Central memory CD4-positive, alpha-beta T cell (primary cell): ENCODE data around the gene ASTL.
"Not testable (repeated sequence)": the region's sequence is repeated elsewhere in the genome, so short reads cannot be mapped to it uniquely, and the experiment has no call there.

Experiments
- DNase-seq: peaks from one replicate; pipeline ENCODE4 v3.0.0; 2022

The ASTL gene

GRCh38 chr2:96098900-96099590, 39.3 kb downstream of the ASTL start:
- DNase-seq = no peak

DNA sequence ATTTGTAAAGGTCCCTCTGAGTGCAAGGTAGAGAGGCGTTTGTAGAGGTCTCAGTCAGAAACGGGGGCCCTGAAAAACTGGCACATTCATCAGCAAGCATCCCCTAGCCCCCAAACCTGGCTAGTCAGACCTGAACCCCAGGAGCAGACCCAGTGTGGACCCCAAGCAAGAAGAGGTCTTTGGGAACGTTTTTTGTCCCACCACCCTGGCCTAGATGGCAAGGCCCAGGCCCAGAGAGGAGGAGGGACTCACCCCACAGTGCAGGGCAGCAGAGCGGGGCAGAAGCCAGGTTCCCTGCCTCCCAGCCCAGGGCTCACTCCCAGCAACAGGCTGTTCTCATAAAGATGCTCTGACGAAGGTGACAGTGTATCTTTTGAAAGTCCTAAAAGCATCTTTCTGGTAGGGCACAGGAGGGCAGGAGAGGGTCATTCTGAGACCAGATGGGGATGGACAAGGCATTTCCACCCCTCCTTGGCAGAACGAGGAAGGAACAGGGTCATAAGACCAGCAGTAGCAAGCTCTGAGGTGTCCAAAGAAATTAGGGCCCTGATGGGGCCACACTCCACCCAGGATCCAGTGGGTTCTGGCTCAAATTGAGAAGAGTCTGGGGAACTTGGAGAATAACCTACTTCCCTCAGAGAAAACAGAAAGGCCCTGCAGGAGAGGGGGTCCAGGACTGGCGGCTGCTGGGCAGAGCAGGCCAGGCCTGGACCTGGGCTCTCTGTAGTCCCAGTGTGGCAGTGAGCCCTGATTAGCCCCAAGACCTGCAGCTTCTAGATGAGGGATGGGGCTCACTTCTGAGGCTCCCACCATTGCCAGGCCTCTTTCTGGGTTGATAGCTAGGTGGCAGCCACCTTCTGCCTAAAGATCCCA, 40.1 kb downstream of the ASTL start:
- DNase-seq = no peak

- DNase-seq = no peak
Measured at GRCh38 chr2:96097441-96097840, 40.9 kb downstream of the ASTL start.

GRCh38 chr2:96095116-96095636, 43.1 kb downstream of the ASTL start:
- DNase-seq = no peak

DNA sequence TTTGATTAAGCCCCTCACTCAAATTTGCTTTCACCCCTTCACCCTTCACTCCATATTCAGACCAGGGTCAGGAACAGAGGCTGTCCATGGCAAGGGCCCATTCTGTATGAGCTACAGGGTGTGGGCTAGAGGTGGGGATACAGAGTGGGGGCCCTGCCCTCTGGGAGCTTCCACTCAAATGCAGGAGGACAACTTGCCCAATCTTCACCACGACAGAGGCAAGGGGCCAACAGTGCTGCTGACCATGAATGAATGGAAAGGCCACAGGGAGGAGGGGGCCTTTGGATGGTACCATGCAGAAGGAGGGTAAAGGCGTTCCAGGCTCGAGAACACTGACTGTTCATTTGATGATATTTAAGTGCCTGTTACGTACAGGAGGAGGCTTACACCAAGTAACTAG, 44.8 kb downstream of the ASTL start:
- no peak for DNase-seq

DNA sequence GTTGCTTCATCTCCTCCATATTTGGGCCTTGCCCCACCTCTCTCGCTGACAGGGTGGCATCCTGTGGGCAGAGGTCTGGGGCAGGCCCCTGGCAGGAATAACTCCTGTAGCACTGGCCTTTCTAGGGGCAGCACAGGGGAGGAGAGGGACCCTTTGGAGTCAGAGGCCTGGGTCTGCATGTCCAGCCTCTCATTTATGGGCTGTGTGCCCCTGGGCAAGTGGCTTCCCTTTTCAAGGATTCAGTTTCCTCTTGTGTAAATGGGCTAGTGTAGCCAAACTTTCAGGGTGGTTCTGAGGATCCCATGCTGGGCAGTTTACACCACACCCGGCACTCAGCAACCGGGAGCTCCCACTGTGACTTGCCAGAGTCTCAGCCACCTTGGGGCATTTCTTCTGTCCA, 45.4 kb downstream of the ASTL start:
- DNase-seq = no peak

DNA sequence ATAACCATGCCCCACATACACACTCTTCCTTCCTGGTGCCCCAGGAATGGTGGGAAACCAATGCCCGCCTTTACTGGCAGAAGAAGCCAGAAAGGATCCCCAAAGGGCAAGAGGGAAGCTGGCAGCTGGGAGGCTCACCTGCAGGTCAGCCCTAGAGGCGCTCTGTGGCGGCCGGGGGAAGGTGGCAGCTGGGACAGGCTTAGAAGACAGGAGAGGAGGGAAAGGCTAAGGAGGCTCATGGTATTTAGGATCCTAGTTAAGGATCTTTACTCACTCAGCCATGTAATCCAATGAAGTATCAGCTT, 45.8 kb downstream of the ASTL start:
- no peak for DNase-seq

- DNase-seq = no peak
Measured at GRCh38 chr2:96091711-96092572, 46.4 kb downstream of the ASTL start.

- no peak for DNase-seq
Measured at GRCh38 chr2:96091141-96091710, 47.1 kb downstream of the ASTL start.

- no peak for DNase-seq
Measured at GRCh38 chr2:96090196-96090926, 47.9 kb downstream of the ASTL start.

GRCh38 chr2:96089356-96090195, 48.7 kb downstream of the ASTL start:
- no peak for DNase-seq

DNA sequence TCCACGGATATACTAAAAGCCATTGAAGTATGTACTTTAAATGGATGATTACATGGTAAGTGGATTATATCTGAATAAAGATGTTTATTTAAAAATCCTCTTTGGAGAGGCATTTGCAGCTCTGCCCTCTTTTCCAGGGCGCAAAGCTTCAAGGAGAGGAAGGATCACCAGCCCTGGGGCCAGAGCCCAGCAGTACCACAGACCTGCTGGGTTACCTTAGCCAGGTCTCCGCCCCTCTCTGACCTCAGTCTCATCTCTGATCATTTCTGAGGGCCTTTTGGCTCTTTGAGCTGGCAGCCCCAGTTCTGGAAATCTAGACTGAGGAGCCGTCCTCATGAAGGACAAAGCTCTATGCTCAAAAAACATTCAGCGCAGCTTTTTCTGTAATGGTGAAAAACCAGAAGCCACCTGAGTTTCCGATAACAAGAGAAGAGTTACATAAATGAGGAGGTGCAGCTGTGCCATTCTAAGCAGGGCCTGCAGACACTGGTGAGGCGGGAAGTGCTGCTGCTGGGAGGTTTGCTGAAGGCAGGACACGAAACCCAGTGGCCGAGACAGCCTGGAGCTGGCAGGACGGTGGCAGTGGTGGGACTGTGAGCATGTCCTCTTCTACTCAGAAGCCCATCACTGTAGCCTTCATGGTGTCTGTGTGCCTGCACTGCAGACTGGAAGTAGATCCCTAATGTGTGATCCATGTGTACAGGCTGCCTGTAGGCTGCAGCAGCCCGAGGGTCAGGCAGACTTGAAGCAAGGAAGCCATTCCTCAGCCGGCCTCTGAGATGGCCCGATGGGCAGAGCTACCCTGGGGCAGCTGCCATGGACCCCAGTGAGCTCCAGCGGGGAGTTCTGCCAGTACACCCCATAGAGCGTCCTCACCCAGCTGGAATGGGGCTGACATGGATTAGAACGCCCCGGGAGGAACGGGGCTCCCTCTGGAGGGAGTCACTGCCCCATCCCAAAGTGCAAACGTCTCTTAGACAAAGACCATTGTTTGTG, 49.7 kb downstream of the ASTL start:
- DNase-seq = no peak

DNA sequence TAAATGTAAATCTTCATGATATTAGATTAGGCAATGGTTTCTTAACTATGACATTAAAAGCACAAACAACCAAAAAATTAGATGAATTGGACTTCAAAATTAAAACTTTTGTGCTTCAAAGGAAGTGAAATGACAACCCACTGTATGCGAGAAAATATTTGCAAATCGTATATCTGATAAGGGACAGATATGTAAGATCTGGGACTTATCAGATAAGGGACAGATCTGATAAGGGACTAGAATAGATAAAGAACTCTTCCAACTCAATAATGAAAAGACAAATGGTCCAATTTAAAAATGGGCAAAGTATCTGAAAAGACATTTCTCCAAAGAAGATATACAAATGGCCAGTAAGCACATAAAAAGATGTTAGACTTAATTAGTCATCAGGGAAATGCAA, 51.2 kb downstream of the ASTL start:
- DNase-seq = no peak

- DNase-seq = no peak
Measured at GRCh38 chr2:96085541-96086355, 52.6 kb downstream of the ASTL start.

DNA sequence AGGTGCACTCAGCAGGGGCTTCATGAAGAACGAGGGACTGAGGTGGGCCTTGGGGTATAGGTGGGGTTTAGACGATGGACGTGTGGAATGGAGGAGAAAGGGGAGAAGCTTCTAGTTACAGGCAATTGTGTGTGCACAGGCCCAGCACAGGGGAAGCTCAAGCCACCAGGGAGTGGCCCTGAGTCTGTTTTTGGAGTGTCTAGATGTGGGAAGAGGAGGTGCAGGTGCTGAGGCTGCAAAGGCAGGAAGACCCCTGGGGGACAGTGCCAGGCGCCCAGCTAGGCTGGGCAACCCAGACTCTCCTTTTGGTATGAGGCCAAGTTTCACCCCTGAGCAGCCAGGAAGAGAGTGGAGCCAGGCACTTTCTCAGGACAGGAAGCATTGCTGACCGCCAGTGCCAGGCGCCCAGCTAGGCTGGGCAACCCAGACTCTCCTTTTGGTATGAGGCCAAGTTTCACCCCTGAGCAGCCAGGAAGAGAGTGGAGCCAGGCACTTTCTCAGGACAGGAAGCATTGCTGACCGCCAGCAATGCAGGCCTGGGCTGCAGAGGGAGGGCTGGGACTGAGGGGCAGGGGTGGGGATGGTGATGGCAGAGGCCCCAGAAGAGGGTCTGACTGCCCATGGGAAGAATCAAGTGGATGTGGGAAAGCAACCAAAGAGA, 53.3 kb downstream of the ASTL start:
- not testable (repeated sequence) for DNase-seq

DNA sequence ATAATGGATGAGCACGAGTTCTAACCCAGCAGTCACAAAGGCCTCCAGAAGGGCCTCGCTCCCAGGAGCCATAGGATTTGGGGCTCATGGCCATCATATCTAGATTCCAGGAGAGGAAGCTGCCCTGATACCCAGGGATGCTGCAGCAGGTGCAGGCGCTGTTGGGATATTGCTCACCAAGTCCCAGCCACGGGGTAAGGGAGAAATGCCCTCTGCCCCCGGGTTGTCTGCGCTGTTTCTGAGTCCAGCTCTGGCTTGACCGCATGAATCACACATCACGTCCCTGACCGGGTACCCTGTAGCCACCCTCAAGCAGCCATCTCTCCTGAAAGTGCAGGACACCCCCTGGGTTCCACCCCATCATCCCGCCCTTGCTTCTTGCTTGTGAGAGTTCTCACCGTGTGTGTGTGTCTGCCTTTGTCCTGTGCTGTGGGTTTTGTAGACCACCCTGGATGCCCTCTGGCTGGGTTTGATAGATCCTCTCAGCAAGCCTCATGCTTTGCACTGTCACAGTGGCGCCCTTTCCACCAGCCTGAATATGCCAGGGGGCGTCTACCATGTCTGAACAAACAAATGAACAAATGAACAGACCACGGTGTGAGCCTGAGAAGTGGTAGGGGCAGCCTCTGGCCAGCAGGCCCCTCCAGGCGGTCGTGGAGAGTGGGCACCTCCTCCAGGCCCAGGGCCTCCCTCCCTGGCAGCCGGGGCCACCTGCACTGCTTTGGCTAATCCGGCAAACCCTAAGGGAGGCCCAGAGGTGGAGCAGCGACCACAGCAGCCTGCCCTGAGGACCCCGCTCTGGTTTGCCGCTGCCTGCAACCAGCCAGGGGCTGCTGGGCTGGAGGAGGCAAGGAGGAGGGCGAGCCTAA, 54.1 kb downstream of the ASTL start:
- DNase-seq = no peak
